GM19463 (cell line): ENCODE results near the gene HDAC7.
"Not testable (repeated sequence)": the region's sequence is repeated elsewhere in the genome, so short reads cannot be mapped to it uniquely, and the experiment has no call there.

Experiments used
- ATAC-seq: cut with Tn5 transposase; IDR thresholded peaks from one replicate; pipeline ENCODE4 v1.9.1; 2021; ENCODE audit warnings: mild to moderate bottlenecking, moderate library complexity; ENCODE audit not compliant: unreplicated experiment

Gene HDAC7

DNA sequence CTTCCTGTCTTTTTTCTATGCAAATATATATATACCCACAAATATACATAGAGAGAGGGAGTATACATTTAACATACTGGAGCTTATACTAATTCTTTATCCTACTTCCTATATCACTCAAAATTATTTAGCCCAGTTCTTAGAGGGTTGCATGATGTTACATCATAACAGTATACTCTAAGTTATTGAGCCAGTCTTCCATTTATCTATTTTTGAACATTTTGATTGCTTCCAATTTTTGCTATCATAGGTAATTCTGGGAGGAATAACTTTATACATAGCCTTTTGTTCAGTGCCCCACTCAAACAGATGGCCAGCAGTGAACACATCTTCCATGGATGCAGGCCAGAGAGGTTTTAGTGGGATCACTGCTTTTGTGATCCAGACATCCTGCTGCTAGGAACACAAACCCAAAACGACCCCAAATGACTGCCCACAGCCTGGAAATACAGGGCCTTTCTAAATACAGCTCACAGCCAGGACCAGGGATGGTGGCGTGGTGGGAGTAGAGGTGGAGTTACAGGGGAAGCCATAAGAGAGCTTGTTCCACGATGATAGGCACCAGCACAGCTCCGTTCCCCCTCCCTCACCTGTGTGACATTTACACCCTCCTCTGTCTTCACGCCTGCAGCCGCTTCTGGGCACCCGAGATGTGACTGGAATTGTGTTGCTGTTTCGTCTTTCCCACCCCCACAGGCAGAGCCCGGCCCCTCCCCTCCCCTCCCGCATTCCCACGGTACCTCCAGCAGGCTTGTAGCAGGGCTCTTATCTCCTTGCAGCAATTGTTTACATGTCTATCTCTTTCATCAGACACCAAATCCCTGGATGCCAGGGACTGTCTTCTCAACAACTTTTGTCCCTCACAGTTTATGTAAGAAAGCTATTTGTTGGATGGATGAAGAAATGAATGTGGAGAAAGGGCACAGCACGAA is 30.7 kb upstream of the HDAC7 start:
- ATAC-seq, result no peak

DNA sequence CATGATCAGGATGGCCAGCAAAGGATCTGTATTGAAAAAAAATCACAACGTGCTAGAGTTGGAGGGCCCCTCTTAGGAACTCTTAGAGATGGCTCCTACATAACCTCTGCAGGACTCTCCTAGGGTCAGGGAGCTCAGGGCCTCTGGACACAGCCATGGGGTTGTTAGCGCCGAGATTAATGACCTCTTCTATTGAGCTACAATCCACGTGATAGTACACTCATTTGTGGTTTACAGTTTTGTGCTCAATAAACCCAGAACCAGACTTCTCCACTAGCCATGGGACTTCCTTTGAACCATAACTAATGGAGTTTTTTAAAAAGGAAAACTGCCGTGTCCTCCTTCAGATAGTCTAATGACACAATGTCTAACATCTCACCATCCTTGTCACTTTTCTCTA is 29.6 kb upstream of the HDAC7 start:
- ATAC-seq, result no peak

DNA sequence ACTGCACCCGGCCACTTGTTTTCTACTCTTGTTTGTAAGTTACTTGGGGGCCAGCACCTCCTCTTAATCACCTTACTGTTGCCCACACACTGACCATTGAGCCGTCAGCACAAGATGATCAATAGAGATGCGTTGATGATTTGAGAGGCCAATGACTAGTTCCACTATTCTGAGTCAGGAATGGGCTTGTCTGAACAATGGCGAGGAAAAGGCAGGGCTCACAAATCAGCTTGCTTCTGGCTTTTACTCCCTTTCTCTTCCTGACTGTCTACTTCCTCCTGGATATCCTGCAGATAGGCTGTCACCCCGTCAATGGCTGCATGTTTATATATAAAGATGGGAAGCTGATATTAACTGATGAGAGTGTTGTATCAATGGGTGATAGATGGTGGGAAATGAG is 29.1 kb upstream of the HDAC7 start:
- ATAC-seq, result no peak

DNA sequence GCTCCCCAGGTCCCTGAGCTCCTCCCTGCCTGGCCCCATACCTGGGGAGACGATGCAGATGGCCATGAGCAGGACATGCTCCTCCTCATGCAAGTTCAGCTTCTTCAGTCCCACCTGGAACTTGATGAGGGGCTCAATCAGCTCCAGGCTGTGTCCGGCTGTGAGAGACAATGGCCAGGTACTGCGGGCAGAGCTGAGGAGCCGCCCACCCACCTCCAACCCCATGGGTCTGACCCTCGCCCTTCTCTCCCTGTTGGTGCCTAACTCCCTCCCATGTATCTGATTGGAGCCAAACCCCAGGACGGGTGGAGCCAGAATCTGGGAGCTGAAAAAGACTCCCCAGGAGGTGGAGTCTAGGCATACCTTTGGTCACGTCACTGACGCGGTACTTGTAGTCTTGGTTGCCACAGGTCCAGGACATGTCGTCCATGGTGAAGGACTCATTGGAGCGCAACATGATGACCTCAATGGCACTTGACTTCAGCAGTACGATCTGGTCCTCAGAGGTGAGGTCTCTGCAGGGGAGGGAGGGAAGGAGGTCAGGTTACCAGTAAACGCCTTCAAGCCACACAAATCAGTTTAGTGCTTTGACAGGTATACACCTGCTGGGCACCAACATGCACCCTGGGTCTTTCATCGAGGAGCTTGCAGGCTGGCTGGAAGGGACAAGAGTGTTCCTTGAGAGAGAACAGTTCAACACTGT is 26.7 kb upstream of the HDAC7 start:
- no peak for ATAC-seq

DNA sequence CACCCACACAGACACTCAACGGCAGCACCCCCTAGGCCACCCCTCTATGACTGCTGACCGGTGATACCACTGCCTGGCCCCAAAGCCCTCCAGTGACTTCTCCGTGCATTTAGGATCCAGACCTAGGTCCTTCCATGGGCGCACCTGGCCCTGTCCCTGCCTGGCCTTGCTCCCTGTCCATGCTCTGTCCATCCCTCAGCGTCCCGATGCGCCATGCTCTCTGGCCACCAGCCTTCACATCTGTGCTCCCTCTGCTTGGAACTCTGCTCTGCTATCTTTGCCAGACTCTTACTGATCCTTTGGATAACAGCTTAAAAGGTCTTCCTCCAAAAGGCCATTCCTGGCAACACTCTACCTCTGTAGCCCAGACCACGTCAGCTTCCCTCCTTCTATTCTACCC is 25.4 kb upstream of the HDAC7 start:
- no peak for ATAC-seq

DNA sequence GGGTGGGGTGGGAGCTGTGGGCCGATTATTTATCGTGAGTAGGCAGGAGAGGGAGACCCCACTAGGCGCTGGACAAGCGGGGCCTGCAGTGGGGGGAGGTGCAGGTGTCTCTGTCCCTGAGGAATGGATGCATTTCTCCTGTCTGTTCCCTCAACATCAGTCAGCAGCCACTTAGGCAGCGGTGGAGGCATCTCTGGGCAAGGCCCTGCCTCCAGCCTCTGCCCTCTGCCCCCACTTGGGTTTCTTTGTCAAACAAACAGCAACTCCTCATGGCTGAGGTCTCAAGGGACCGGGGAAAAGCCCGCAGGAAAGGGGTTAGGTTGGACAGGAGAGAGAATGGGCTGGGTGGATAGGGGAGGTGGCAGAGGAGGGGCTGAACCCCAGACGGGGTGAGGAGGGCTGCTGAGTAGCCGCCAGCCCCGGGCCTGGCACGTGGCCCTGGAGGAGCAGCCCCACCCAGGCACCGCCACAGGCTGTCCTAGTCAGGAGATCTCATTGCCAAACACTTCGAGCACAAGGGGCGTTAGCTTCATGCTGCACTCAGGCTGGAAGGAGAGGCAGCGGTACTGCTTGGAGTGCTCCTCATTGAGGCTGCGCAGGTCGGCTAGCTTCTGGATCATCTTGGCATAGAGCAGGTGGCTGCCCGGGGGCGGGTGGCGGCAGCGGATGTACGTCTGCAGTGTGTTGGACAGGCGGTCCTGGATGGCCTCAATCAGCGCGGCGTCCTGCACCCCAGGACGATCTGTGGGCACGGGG is 24.7 kb upstream of the HDAC7 start:
- ATAC-seq, result no peak

DNA sequence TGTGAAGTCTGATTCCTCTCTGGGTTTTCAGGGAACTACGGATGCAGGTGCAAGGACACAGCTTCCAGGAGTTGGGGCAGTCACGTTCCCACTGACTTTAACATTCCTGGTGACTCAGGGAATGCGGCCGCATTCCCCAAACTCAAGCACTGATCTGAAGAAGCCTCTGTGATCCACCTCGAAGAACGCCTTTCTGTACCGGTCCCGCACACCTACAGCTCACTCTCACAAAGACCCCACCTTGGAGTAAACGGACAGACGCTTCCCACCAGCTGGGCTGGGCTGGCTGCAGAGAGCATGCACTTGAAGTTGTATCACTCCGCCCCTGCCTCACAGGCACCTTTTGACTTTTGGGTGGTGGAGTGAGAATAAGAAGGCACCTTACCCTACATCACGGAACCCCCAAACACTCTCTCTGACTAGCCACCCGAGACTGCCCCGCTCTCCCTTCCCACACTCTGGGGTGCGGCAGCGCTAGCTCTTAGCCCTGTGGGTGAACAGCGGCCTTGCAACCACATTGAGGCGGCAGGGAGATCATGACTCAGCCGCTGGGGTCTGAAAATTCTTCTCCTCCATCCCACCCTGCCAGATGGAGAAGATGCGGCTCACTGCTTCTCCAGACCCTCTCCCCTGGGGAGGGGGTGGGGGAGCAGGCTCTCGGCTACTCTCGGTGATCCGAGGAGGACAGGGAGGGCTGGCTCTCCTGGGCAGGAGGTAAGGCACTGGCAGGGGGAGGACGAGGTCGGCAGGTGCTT is 23.7 kb upstream of the HDAC7 start:
- no peak for ATAC-seq

DNA sequence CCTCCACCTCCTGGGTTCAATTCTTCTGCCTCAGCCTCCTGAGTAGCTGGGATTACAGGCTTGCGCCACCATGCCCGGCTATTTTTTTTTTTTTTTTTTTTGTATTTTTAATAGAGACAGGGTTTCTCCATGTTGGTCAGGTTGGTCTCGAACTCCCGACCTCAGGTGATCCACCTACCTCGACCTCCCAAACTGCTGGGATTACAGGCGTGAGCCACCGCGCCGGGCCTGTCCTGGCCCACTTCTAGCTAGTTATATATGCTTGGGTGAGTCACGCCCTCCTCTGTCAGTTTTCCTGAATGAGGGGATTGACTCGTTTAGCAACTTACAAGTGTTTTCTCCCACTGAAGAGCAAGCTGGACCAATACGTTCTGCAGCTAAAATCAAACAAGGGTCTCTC is 22.8 kb upstream of the HDAC7 start:
- ATAC-seq, result not testable (repeated sequence)

DNA sequence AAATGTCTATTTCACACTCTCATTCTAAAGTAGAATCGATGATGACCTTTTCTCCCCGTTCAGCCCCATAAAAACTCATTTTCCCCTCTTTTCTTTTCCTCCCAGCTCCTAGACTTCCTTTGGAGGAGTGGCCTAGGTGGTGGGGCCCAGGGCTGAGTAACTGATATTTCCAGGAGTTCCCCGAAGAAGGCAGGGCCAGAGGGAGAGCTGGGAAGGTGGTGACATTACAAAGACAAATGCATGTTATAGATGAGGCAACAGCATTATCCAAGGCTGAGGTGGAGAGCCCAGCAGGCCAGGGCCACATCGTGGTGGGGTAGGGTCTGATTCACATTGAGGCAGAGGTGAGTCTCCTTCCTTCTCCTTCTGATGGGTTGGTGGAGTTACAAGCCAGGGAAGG is 22.2 kb upstream of the HDAC7 start:
- ATAC-seq, result no peak

DNA sequence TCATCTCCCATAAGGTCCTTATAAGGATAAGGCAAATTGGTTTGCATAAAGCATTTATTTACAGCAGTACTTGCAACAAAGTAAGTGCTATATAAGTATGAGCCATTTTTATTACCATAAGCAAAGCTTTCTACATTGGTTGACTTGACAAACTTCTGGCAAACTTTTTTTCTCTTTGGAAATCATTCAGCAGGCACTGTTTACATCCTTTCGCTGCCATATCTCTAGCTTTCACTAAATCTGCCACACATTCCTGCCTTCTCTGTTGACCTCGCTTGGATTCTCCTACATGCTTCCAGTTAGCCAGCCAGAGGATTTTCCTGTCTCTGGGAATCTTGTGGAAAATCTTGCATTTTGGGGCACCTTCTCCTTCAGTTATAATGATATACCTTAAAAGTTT is 21.8 kb upstream of the HDAC7 start:
- no peak for ATAC-seq

DNA sequence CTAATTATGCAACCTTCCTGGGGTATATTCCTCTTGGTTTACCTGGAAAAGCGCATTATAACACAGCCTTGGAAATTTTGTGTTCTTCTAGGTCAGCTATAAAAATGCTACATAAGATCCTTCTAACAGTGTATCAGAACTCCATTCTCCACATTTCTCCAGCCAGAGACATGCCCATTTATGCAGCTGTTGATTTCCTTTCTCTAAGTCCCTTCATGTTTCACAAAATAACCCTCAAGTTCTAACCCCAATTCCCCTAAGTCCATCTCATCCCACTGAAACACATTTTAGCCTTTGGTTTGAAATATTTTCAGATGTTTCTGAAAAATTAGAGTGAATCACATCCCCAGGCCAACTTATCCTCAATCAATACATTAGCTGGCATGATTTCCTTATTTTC is 20.9 kb upstream of the HDAC7 start:
- no peak for ATAC-seq

DNA sequence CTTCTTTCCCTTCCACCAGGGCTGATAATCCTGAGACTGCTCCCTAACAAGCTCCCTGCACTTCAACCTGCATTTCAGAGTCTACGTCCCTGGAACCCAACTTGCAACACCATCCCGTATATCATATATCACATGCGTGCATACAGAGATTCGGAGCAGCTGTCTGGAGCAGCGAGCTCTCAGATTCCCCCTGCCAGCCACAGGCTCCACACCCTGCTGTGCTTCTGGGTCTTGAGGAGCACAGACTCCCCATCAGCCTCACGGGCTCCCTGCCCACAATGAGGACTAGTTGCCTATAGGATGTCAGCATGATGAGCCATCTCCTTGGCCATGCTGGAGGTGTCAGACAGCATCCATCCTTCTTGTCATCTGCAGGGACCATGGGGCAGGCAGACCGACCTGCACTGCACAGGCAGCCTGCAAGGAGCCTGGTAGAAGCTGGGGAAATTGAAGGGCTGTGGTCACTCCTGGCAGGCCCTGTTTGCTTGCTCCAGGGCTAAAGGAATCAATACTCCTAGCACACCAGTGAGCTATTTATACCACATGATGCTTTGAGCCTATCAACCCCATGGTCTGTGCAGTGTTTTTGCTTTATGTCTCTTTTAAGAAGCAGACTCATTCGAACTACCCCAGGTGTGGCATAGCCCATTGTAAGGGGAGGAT is 19.6 kb upstream of the HDAC7 start:
- no peak for ATAC-seq

DNA sequence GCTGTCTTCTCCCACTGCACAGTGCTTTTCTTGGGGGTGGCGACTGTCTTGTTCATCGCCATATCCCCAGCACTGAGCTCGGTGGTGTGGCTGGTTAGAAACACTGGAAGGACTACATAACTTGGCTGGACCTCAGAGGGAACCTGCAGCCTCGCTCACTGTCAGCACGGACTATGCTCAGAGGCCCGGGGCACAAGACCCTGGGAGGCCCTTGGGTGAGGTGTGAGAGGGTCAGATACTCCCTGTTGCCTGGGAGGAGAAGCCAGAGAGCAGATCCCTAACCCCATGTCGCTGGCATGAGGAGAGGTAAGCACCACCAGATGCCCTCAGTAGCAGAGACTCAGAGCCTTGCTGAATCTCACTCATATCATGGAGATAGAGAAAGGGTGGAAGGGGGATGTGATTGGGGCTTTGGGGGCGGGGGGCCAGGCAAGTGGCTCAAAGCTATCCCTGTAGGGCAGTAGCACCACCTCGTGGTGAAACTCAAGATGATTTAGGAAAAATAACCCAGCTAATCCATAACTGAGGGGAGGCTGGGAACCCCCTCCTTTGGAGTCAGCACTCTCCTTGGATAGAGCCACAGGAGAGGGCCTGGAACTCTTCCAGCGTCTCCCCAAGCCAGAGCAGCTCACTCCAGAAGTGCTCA is 18.7 kb upstream of the HDAC7 start:
- ATAC-seq, result no peak

DNA sequence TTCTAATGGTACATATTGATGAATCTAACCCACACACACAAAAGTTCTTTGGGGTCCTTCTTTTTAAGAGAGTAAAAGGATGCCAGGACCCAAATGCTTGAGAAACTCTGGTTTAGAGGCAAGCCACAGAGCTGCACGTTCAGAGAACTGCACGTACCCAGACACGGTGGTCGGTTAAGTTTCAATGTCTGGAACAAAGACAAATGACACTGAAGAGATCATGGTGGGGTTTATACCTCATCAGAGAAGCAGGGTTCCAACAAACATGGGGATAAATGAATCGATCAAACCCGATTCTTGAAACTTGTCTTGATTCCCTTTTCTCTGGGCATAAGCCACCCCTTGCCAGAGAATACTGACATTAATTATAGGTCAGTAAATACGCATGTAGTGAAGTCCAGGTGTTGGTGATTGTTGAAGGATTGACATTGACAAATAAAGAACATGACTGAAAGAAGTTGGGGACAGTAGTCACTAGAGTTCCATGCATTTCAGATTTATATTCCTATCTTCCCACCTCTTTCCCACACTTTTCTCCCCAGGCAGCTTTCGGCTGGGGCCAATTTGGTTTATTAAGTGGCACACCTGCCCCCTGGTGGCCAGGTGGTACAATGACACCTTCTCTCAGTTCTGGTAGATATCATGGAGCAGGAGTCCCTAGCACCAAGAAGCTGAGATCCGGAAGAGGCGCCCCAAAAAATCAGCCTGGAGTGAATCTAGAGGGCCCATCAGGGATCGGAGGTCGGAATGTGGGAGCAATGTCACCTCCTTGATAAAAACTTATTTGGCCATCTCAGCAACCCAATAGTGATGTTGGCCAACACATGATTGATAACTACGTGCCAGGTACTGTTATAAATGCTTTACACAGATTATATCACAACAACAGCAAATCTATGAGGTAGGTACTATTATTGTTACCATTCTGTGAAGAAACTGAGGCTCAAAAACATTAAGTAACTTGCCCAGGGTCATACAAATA is 17.8 kb upstream of the HDAC7 start:
- no peak for ATAC-seq

DNA sequence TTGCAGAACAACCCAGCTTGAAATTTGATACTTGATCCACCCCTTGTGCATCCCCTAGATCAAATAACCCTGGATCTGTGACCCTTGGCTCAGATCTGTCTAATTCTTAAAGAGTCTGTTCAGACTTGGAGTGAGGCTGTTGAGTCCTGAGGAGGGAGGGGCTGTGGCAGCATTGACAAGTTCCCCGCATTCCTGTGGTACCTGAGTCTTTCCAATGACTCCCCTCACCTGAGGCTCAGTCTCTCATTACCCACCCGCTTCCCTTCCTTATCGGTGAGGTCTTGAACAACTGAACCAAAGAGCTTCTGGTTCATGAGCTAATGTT is 16.1 kb upstream of the HDAC7 start:
- ATAC-seq, result no peak

DNA sequence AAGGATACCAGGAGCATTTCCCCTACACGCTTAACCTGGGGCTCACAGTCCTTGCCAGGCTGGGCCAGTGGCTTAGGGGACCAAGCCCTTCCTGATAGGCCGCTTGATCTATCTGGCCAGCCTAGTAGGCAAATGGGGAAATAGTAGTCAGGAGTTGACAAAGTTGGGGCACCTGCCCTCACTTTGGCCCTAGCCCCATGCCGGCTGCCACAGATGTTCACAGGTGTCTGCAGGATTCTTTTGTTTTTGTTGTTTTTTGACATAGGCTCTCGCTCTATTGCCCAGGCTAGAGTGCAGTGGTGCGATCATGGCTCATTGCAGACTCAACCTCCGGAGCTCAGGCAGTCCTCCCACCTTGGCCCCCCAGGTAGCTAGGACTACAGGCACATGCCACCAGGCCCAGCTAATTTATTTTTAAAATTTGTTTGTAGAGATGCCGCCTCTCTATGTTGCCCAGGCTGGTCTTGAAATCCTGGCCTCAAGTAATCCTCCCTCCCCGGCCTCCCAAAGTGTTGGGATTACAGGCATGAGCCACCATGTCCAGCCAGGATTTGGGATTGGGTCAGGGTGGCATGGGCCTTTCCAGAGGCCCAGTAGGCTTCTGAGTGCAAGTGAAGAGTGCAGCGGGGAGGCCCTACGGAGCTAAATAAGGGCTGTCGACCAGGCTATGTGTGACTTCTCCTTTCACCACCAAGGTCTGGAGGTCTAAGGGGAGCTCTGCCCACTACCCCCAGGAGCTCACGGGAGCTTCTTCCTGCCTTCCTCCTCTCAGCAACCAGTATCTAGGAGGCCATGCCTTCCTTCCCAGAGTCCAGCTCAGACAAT is 15.5 kb upstream of the HDAC7 start:
- ATAC-seq, result no peak

DNA sequence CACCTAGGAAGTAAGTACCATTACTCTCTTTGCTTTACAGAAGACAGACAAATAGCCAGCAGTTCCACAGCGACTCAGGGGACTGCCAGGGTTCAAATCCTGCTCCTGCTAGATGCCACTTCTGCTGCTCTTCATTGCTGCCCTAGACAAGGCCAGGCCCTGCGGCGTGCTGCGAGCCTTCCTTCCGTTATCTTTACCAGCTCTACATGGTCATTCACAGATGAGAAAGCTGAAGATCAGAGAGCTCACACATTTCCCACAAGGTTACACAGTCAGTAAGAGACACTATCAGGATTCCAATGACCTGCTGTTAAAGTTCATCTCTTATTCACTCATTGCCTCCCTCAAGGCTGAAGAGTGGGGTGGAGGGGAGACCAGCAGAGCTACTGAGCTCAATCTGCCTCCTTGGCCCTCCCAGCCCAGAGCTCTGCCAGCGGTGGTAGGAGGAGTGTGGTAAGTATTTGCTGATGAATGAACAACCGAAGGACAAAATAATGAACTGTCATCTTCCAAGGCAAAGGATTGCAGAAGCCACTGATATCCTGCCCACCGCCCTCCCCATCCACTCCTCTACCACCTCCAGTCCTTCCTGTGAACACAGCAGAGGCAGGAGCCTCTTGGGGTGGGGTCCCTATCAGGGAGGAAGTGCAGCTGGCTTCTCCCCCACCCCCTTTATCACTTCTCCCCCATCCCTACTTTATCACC is 14.6 kb upstream of the HDAC7 start:
- no peak for ATAC-seq
